ENCODE results near the gene CNTRL.

CNTRL gene

GRCh38 chr9:121222524-121223171, 147.9 kb downstream of the CNTRL start:
- FAIRE-seq: no peak
- no peak for DNase-seq (ENCODE audit: insufficient read length)

GRCh38 chr9:121225240-121225639, 150.5 kb downstream of the CNTRL start:
- DNase-seq (ENCODE audit: insufficient read length): no peak
- TF ChIP-seq POLR2A (IDR thresholded peaks at IDR 0.05; ENCODE audit: low read depth, low read length) (no peak), POLR2AphosphoS5 (IDR thresholded peaks at IDR 0.05; ENCODE audit: low read depth, low read length) (no peak), TAF1 (IDR thresholded peaks at IDR 0.05; ENCODE audit: borderline replicate concordance, low read depth, low read length) (no peak)
- FAIRE-seq: no peak

More at GRCh38 chr9:121222524-121223171, 147.9 kb downstream of the CNTRL start:
- TF ChIP-seq POLR2A (IDR thresholded peaks at IDR 0.05; ENCODE audit: low read depth, low read length) (no peak), TAF1 (IDR thresholded peaks at IDR 0.05; ENCODE audit: borderline replicate concordance, low read depth, low read length) (no peak), POLR2AphosphoS5 (IDR thresholded peaks at IDR 0.05; ENCODE audit: low read depth, low read length) (no peak)

GRCh38 chr9:121226175-121226574, 151.4 kb downstream of the CNTRL start:
- TF ChIP-seq TAF1 (IDR thresholded peaks at IDR 0.05; ENCODE audit: borderline replicate concordance, low read depth, low read length): no peak
- no peak for TF ChIP-seq POLR2AphosphoS5 (IDR thresholded peaks at IDR 0.05; ENCODE audit: low read depth, low read length)
- TF ChIP-seq POLR2A (IDR thresholded peaks at IDR 0.05; ENCODE audit: low read depth, low read length): no peak
- DNase-seq (ENCODE audit: insufficient read length): no peak
- FAIRE-seq: no peak

Measured in GM12892 (cell line).